Neutrophil (primary cell): ENCODE results near the gene GSDMA.

Experiments
- H3K27ac ChIP-seq: fragments of 200-600 bp; sonication (generic); 2 replicates; pipeline ENCODE4 v1.5.1; 2016; ENCODE audit warnings: mild to moderate bottlenecking, moderate library complexity
- H3K27me3 ChIP-seq: fragments of 200-600 bp; sonication (generic); 2 replicates; pipeline ENCODE4 v1.6.0; 2016; ENCODE audit warnings: mild to moderate bottlenecking
- H3K36me3 ChIP-seq: fragments of 200-600 bp; sonication (generic); 2 replicates; pipeline ENCODE4 v1.5.1; 2017
- H3K4me1 ChIP-seq, 2 experiments: fragments of 200-600 bp in 1 of 2; sonication (generic) in 1 of 2; 1 replicate in 1 of 2; 2 replicates in 1 of 2; pipeline versions ENCODE4 v1.5.1 to v1.6.1; 2013 to 2016; ENCODE audit warnings: low read depth in 1 of 2, low read length in 1 of 2, mild to moderate bottlenecking in 1 of 2, moderate library complexity in 1 of 2; ENCODE audit not compliant: control insufficient read depth in 1 of 2, insufficient read depth in 1 of 2
- H3K4me3 ChIP-seq, 2 experiments: fragments of 200-600 bp in 1 of 2; sonication (generic) in 1 of 2; 1 replicate in 1 of 2; 2 replicates in 1 of 2; pipeline ENCODE4 v1.5.1; 2013 to 2016; ENCODE audit warnings: low read depth in 1 of 2, low read length in 1 of 2, mild to moderate bottlenecking in 1 of 2, moderate library complexity in 1 of 2
- H3K9me3 ChIP-seq: fragments of 200-600 bp; sonication (generic); 2 replicates; pipeline ENCODE4 v1.5.1; 2016
- TF ChIP-seq, protein P1 (sequence below): fragments of 200-600 bp; sonication (generic); IDR thresholded peaks from 2 replicates; pipeline ENCODE4 v1.5.1; 2016; ENCODE audit warnings: antibody characterized with exemption

The GSDMA gene

GRCh38 chr17:40019140-40019991 lies 56.6 kb downstream of the GSDMA start:
- H3K36me3 ChIP-seq: peaks cover 26% of the 10 kb centered on the region
- TF ChIP-seq, protein P1, sequence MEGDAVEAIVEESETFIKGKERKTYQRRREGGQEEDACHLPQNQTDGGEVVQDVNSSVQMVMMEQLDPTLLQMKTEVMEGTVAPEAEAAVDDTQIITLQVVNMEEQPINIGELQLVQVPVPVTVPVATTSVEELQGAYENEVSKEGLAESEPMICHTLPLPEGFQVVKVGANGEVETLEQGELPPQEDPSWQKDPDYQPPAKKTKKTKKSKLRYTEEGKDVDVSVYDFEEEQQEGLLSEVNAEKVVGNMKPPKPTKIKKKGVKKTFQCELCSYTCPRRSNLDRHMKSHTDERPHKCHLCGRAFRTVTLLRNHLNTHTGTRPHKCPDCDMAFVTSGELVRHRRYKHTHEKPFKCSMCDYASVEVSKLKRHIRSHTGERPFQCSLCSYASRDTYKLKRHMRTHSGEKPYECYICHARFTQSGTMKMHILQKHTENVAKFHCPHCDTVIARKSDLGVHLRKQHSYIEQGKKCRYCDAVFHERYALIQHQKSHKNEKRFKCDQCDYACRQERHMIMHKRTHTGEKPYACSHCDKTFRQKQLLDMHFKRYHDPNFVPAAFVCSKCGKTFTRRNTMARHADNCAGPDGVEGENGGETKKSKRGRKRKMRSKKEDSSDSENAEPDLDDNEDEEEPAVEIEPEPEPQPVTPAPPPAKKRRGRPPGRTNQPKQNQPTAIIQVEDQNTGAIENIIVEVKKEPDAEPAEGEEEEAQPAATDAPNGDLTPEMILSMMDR: no peak
- H3K27me3 ChIP-seq: no peaks in the 10 kb centered on the region
- peak overlapping the region; percentile 46 for H3K27ac ChIP-seq
- H3K4me3 ChIP-seq: peak overlapping the region in 1 of 2 experiments; percentile 31
- no peaks in the 10 kb centered on the region for H3K9me3 ChIP-seq
- H3K4me1 ChIP-seq: peaks cover 67 to 70% of the 10 kb centered on the region in 2 experiments

GRCh38 chr17:40020146-40020545 lies 57.3 kb downstream of the GSDMA start:
- Histone ChIP-seq H3K9me3 (no peaks in the 10 kb centered on the region), H3K27me3 (no peaks in the 10 kb centered on the region), H3K36me3 (peaks cover 26% of the 10 kb centered on the region), H3K4me3 (no peak overlapping the region), H3K4me1 (peaks cover 63 to 64% of the 10 kb centered on the region in 2 experiments), H3K27ac (no peak overlapping the region)
- TF ChIP-seq, protein P1: no peak

GRCh38 chr17:40021451-40021971 lies 58.7 kb downstream of the GSDMA start:
- no peak overlapping the region for H3K4me3 ChIP-seq

GRCh38 chr17:40022497-40022896 lies 59.7 kb downstream of the GSDMA start:
- H3K36me3 ChIP-seq: peaks cover 34% of the 10 kb centered on the region
- peaks cover 49 to 53% of the 10 kb centered on the region in 2 experiments for H3K4me1 ChIP-seq

More at GRCh38 chr17:40021451-40021971, 58.7 kb downstream of the GSDMA start:
- Histone ChIP-seq H3K9me3 (no peaks in the 10 kb centered on the region), H3K27me3 (no peaks in the 10 kb centered on the region), H3K4me1 (peaks cover 51 to 54% of the 10 kb centered on the region in 2 experiments), H3K27ac (peak overlapping the region; percentile 18), H3K36me3 (peaks cover 33% of the 10 kb centered on the region)
- TF ChIP-seq, protein P1: no peak

GRCh38 chr17:40022961-40023541 lies 60.2 kb downstream of the GSDMA start:
- Histone ChIP-seq H3K9me3 (no peaks in the 10 kb centered on the region), H3K4me3 (no peak overlapping the region), H3K27me3 (no peaks in the 10 kb centered on the region), H3K4me1 (peaks cover 43 to 47% of the 10 kb centered on the region in 2 experiments), H3K27ac (no peak overlapping the region), H3K36me3 (peaks cover 37% of the 10 kb centered on the region)
- TF ChIP-seq, protein P1: no peak

More at GRCh38 chr17:40022497-40022896, 59.7 kb downstream of the GSDMA start:
- H3K27ac ChIP-seq: no peak overlapping the region
- no peak overlapping the region for H3K4me3 ChIP-seq
- no peaks in the 10 kb centered on the region for H3K9me3 ChIP-seq
- H3K27me3 ChIP-seq: no peaks in the 10 kb centered on the region
- TF ChIP-seq, protein P1: no peak
